SK-N-MC (cell line): ENCODE data around the gene ACER3.
"Not testable (repeated sequence)": the region's sequence is repeated elsewhere in the genome, so short reads cannot be mapped to it uniquely, and the experiment has no call there.

Experiments
- FOXP2 ChIP-seq: optimal IDR thresholded peaks from 2 replicates; pipeline ENCODE3; 2011; ENCODE audit warnings: mild to moderate bottlenecking, moderate library complexity; ENCODE audit not compliant: insufficient read depth; ENCODE audit errors: extremely low read length, control extremely low read depth
- POLR2AphosphoS5 ChIP-seq: IDR thresholded peaks from 2 replicates; pipeline ENCODE4 v1.6.1; 2012; ENCODE audit warnings: mild to moderate bottlenecking, low read depth, low read length, borderline replicate concordance

DNA sequence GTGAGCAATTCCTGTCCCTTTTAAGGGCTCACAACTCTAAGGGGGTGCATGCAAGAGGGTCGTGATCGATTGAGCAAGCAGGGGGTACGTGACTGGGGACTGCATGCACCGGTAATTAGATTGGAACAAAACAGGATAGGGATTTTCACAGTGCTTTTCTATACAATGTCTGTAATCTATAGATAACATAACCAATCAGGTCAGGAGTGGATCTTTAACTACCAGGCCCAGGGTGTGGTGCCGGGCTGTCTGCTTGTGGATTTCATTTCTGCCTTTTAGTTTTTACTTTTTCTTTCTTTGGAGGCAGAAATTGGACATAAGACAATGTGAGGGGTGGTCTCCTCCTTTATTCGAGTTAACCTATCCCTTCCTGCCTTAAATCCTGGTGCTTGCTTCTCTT lies 40.9 kb downstream of the ACER3 start:
- TF ChIP-seq POLR2AphosphoS5, FOXP2: not testable (repeated sequence)
